ENCODE results near the gene TMF1. TPM values are rescaled to one million over a fixed set of nuclear protein-coding genes. Genes with fewer than 3 reads are reported as not detected.
A peak's percentile ranks its signal among the peaks of the same experiment; 100 is the strongest.

Gene TMF1
- total and polyA plus RNA-seq, 2 experiments from 2014 or later, result 15.8 to 21.3 TPM

GRCh38 chr3:68996356-68996995 lies 55.7 kb downstream of the TMF1 start:
- Mint-ChIP-seq H3K27ac (peak overlapping the region; percentile 7; the same call in 1 of the 2 replicates), H3K4me1 (no peaks in the 10 kb centered on the region), H3K9me3 (peaks cover 11% of the 10 kb centered on the region), H3K36me3 (ENCODE audit: low read depth) (peaks cover 68% of the 10 kb centered on the region), H3K27me3 (ENCODE audit: insufficient read depth, low read depth, poor library complexity) (peaks cover 4% of the 10 kb centered on the region), H3K4me3 (no peak overlapping the region)
- Histone ChIP-seq H3K9me2 (ENCODE audit: insufficient read depth) (no peaks in the 10 kb centered on the region), H4K20me1 (replicated peaks; ENCODE audit: insufficient read depth) (no peaks in the 10 kb centered on the region), H2AFZ (no peak overlapping the region), H3F3A (replicated peaks; ENCODE audit: low read depth) (no peaks in the 10 kb centered on the region), H3K27me3 (ENCODE audit: insufficient read depth) (no peaks in the 10 kb centered on the region), H3K4me1 (ENCODE audit: insufficient read depth) (no peaks in the 10 kb centered on the region), H3K4me3 (no peak overlapping the region), H3K4me2 (no peak overlapping the region), H3K79me2 (replicated peaks; ENCODE audit: insufficient read depth) (no peaks in the 10 kb centered on the region), H3K36me3 (ENCODE audit: insufficient read depth) (peaks cover 6% of the 10 kb centered on the region), H3K27ac (ENCODE audit: low read depth) (no peak overlapping the region)
- TF ChIP-seq ZNF462 (CRISPR knock-in tag; IDR thresholded peaks at IDR 0.05) (no peak), POLR2AphosphoS5 (IDR thresholded peaks at IDR 0.05; ENCODE audit: low read depth) (no peak), EZH2phosphoT487 (IDR thresholded peaks at IDR 0.05; ENCODE audit: unreplicated experiment) (no peak), CTCF (conservative IDR thresholded peaks at IDR 0.05; ENCODE audit: low read depth in 2 of 2) (no peak), JUNB (IDR thresholded peaks at IDR 0.05; ENCODE audit: unreplicated experiment) (no peak), CREB1 (CRISPR knock-in tag; IDR thresholded peaks at IDR 0.05; ENCODE audit: low read depth) (no peak), REST (IDR thresholded peaks at IDR 0.05; ENCODE audit: unreplicated experiment) (no peak), ZNF114 (CRISPR knock-in tag; IDR thresholded peaks at IDR 0.05) (no peak), ETS1 (IDR thresholded peaks at IDR 0.05) (no peak), STAT1 (IDR thresholded peaks at IDR 0.05; ENCODE audit: unreplicated experiment) (no peak)
- no peak for DNase-seq (ENCODE audit: low spot score)
- ATAC-seq, result no peak

Data from GM23338 (cell line).